ENCODE results near the gene ANKZF1. TPM values are rescaled to one million over a fixed set of nuclear protein-coding genes. Genes with fewer than 3 reads are reported as not detected.

ANKZF1 gene
- polyA plus RNA-seq, 6 donors from 2014 or later: 22.4 to 45.5 (median 25.4) TPM

DNA sequence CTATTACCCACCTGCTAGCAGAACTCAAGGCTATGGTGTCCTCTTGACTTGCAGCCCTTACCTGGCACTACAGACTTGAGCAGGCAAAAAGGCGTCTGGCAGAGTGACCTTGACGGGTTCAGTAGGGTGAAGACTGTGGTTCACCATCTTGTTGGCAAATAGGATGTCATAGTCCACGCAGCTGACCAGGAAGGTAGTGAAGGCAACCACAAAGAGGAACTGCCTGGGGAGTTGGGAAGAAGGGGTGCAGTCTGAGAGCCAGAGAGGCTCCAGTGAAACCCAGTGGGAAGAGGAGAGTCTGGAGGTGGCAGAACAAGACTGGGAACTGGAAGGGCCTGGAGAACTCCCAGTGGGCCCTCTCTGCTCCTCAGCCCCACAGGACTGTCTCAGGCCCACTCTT is 4.3 kb upstream of the ANKZF1 start:
- DNase-seq (no peak), ATAC-seq (ENCODE audit: low read depth in 2 of 2) (no peak)
- H3K27ac Mint-ChIP-seq: no peak overlapping the region
- peak overlapping the region in 2 of 8 donors; percentile 66 to 77 for H3K4me3 Mint-ChIP-seq
- no peaks in the 10 kb centered on the region for H3K27me3 Mint-ChIP-seq
- H3K4me1 Mint-ChIP-seq: peaks cover 33 to 42% (median 38%) of the 10 kb centered on the region in 3 donors
- peaks cover 21 to 30% of the 10 kb centered on the region in 2 donors for H3K36me3 Mint-ChIP-seq
- H3K9me3 Mint-ChIP-seq: no peaks in the 10 kb centered on the region

DNA sequence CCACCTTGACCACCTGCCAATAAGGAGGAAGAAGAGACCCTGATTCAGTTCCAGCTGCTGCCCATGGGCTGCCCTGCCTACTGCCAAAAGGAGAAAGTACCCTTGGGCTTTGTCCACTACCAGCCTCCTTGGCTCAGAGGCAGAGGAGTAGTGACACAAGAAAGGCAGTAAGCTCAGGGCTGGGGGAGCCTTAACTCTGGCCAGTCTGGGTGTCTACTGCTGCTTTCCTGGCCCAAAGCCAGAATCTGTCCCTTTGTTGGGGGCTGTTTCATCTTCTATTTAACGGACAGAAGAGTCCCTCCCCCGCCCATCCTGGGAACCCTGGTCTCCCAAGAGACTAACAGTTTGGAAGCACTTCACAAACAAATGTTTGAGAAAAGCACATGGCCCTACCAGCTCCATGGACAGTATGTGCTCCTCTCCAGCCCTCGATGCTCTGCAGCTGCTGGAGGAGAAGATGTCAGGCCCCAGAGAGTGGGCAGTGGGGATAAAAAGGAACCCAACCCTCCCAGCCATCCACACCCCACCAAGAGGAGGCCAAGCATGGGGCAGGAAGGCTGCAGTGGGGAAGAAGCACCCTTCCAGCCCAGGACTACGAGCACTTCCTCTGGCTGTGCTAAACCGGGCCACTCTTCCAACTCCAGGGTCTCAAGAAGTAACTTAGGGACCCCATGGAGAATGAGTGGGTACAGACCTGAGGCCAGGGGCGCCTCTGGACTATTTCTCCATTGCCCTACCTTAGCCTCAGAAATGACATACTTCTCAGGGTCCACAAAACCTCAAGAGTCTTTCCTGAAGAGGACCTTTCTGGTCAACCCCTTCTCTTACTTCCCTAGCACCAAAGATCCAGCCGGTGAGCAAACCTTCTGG is 1.3 kb upstream of the ANKZF1 start:
- peaks cover 15 to 18% of the 10 kb centered on the region in 2 donors for H3K36me3 Mint-ChIP-seq
- H3K27me3 Mint-ChIP-seq: no peaks in the 10 kb centered on the region
- no peak for DNase-seq
- peak overlapping the region in 4 of 6 donors; percentile 24 to 98 (median 78) for H3K27ac Mint-ChIP-seq
- no peak for ATAC-seq (ENCODE audit: low read depth in 2 of 2)
- H3K4me1 Mint-ChIP-seq: peaks cover 33 to 50% (median 41%) of the 10 kb centered on the region in 3 donors
- peak overlapping the region; percentile 78 to 100 (median 88) for H3K4me3 Mint-ChIP-seq
- H3K9me3 Mint-ChIP-seq: no peaks in the 10 kb centered on the region

DNA sequence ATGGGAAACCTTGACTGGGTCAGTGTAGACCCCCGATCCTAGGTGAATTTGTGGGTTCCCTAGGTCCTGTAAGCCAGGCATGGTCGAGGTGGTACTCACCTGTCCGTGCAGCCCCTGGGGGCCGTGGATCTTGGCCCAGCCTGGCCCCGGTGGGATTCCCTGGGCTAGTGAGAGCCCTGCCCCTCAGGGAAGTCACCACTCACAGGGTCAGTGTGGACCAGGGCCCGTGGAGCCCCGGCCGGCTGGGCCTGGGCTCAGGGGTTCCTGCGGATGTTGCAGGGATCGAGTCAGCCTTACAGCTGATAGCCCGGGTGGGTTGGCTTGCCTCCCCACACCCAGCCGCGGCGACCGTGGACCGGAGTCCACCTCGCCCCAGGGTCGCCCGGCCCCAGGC is 698 bp upstream of the ANKZF1 start:
- H3K9me3 Mint-ChIP-seq: no peaks in the 10 kb centered on the region
- DNase-seq (no peak), ATAC-seq (ENCODE audit: low read depth in 2 of 2) (no peak)
- peak overlapping the region in 3 of 6 donors; percentile 24 to 98 (median 79) for H3K27ac Mint-ChIP-seq
- no peaks in the 10 kb centered on the region for H3K27me3 Mint-ChIP-seq
- H3K4me3 Mint-ChIP-seq: peak overlapping the region; percentile 78 to 100 (median 88)
- H3K4me1 Mint-ChIP-seq: peaks cover 39 to 50% (median 41%) of the 10 kb centered on the region in 3 donors
- peaks cover 15 to 19% of the 10 kb centered on the region in 2 donors for H3K36me3 Mint-ChIP-seq

DNA sequence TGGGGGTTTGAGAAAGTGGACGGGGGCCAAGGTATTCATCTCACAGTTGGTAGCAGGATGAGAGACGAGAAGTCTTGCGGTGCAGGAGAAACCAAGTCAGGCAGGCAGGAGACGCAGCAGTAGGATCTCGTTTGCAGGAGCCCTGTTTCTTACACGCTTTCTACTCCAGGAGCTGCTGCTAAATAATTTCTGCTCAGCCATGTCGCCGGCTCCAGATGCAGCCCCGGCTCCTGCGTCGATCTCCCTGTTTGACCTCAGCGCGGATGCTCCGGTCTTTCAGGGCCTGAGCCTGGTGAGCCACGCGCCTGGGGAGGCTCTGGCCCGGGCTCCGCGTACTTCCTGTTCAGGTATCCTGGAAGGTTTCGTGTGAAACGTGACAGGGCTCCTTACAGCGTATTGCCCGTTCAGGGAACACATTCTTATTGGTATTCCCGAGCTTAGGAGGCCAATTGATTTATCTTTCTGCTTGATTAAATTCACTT is 494 bp downstream of the ANKZF1 start:
- H3K36me3 Mint-ChIP-seq: peaks cover 15 to 23% of the 10 kb centered on the region in 2 donors
- H3K4me3 Mint-ChIP-seq: peak overlapping the region; percentile 89 to 100 (median 98)
- H3K9me3 Mint-ChIP-seq: no peaks in the 10 kb centered on the region
- peak overlapping the region; percentile 90 to 99 (median 98) for H3K27ac Mint-ChIP-seq
- H3K27me3 Mint-ChIP-seq: no peaks in the 10 kb centered on the region
- DNase-seq: peak; percentile 33
- H3K4me1 Mint-ChIP-seq: peaks cover 43 to 48% (median 47%) of the 10 kb centered on the region in 3 donors
- ATAC-seq (ENCODE audit: low read depth in 2 of 2): peak; percentile 6 to 11

DNA sequence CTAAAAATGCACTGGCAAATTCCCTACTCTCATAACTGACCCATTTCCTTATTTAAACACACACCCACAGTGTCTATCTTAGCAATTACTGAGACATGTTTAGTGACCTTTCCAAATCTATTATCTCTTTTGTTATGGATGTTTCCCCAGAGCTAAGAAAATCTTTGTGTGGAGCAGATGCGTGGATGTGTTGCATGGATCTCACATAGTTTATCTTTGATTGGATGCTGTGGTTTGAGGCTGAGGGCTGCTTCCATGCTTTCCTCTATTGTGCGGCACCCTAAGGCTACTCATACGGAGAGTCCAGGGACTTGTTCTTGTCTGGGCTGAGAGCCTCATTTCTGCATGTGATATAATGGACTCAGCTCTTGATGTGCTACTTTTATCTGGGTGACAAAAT is 4.7 kb downstream of the ANKZF1 start:
- Mint-ChIP-seq H3K27ac (peak overlapping the region in 2 of 6 donors; percentile 9 to 85), H3K4me3 (peak overlapping the region in 2 of 8 donors; percentile 5 to 31), H3K36me3 (peaks cover 12 to 37% of the 10 kb centered on the region in 2 donors), H3K9me3 (no peaks in the 10 kb centered on the region), H3K27me3 (no peaks in the 10 kb centered on the region), H3K4me1 (peaks cover 26 to 30% (median 28%) of the 10 kb centered on the region in 3 donors)
- ATAC-seq (ENCODE audit: low read depth in 2 of 2) (no peak), DNase-seq (no peak)

DNA sequence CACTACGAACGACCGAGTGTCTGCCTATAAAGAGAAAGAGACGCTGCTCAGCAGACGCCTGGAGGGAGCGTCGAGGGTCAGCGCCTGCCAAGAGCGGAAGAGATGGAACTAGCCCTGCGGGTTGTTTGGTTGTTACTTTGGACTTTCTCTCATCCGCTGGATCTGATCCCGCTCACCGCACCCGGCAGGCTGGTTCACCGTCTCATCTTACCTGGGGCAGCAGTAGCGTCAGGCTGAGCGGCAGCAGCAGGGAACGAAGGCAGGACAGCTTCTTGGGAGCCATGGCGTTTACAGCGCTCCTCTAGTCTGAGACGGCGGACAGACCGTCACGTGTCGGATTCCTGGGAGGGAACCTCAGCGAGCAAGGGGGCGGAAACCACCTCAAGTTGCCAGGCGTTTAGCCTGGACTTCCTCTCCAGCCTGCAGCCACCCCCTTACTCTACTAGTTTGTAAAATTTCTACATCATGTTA is 13.7 kb downstream of the ANKZF1 start:
- ATAC-seq (ENCODE audit: low read depth in 2 of 2): no peak
- no peaks in the 10 kb centered on the region for H3K36me3 Mint-ChIP-seq
- no peak for DNase-seq
- H3K4me1 Mint-ChIP-seq: peaks cover 18 to 51% (median 38%) of the 10 kb centered on the region in 3 donors
- peak overlapping the region; percentile 42 to 84 (median 70) for H3K4me3 Mint-ChIP-seq
- H3K27me3 Mint-ChIP-seq: no peaks in the 10 kb centered on the region
- peak overlapping the region in 5 of 6 donors; percentile 23 to 81 (median 78) for H3K27ac Mint-ChIP-seq
- H3K9me3 Mint-ChIP-seq: no peaks in the 10 kb centered on the region

DNA sequence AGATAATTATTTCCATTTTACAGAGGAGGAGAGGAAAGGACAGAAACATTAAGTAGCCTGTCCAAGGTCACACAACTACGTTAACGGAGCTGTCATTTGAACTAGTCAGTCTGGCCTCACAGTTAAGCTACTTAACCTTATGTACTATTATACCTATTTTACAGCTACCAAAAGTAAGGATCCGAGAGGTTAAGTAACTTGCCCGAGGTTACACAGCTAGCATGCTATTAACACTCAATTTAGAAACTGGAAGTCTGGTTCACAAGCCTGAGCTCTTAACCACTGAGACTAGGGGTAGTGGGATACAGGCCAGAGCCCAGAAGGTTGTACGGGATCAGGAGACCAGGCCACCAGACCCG is 15.2 kb downstream of the ANKZF1 start:
- ATAC-seq (ENCODE audit: low read depth in 2 of 2) (no peak), DNase-seq (no peak)
- H3K27ac Mint-ChIP-seq: peak overlapping the region; percentile 93 to 99 (median 98)
- H3K4me1 Mint-ChIP-seq: peaks cover 28 to 65% (median 53%) of the 10 kb centered on the region in 3 donors
- no peaks in the 10 kb centered on the region for H3K36me3 Mint-ChIP-seq
- H3K9me3 Mint-ChIP-seq: no peaks in the 10 kb centered on the region
- H3K4me3 Mint-ChIP-seq: peak overlapping the region; percentile 78 to 95 (median 91)
- no peaks in the 10 kb centered on the region for H3K27me3 Mint-ChIP-seq

DNA sequence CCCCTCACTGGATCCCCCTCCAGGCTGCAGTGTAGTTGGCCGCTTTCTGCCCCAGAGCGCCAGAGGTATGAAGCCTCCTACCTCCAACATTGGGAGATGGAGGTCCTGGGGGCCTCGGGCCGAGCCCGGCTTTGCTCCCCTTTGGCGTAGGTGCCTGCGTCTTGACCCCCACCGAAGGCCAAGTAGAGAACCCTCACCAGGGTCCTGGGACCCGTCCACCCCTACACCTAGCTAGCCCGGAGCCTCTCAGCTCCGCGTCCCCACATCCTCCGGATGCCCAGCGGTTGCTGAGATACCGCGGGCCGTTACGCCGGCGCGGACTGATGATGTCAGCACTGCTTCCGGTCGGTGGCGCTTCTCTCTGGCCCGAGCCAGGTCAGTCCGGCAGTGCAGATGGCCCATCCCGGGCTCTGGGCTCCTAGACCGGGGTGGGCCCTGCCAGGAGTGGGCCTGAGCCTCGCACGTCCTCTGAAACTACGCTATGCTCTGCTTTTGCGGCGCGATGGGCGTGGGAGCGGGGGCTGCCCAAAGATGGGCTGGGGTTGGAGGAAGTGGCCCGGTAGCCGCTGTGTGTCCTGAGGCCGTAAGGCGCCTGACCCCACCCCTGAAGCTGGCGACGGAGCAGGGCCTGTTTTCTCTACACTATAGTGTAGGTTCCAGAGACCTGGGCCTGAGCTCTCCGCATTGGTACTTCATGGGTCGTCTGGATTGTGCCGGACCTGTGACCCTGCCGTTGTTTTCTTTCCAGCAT is 15.7 kb downstream of the ANKZF1 start, which contains the start of the genes GLB1L and STK16:
Gene GLB1L, minus strand, starts transcription at position 297 of the 751 bp plus-strand sequence. CDS start 1,871 bp downstream, outside the sequence.
Gene STK16, plus strand, starts transcription at position 332 of the 751 bp plus-strand sequence. CDS start 521 bp downstream, outside the sequence.
- Mint-ChIP-seq H3K9me3 (no peaks in the 10 kb centered on the region), H3K4me3 (peak within 1 kb of the TSS; percentile 78 to 95 (median 91)), H3K27ac (peak within 1 kb of the TSS; percentile 93 to 99 (median 98)), H3K27me3 (no peaks in the 10 kb centered on the region), H3K36me3 (no peaks in the 10 kb centered on the region), H3K4me1 (peaks cover 33 to 71% (median 58%) of the 10 kb centered on the region in 3 donors)
- DNase-seq (peak; percentile 90), ATAC-seq (ENCODE audit: low read depth in 2 of 2) (peak; percentile 85 to 86)

DNA sequence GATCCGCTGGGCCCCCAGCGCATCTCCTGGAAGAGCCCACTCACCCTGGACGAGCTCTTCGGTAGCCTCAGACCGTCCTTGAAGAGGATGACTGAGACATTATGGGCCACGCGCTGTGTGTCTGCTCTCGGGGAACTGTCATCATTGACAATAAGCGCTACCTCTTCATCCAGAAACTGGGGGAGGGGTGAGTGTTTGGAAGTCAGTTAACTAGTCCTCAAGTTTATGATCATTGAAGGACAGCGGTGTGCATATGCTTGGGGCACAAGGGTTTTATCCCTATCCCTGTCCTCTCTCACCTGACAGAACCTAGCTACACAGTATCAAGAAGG is 16.3 kb downstream of the ANKZF1 start:
- Mint-ChIP-seq H3K36me3 (peaks cover 0 to 3% of the 10 kb centered on the region in 2 donors), H3K9me3 (no peaks in the 10 kb centered on the region), H3K27ac (peak overlapping the region; percentile 93 to 99 (median 98)), H3K4me1 (peaks cover 39 to 76% (median 64%) of the 10 kb centered on the region in 3 donors), H3K4me3 (peak overlapping the region; percentile 78 to 95 (median 91)), H3K27me3 (no peaks in the 10 kb centered on the region)
- no peak for ATAC-seq (ENCODE audit: low read depth in 2 of 2)
- no peak for DNase-seq

DNA sequence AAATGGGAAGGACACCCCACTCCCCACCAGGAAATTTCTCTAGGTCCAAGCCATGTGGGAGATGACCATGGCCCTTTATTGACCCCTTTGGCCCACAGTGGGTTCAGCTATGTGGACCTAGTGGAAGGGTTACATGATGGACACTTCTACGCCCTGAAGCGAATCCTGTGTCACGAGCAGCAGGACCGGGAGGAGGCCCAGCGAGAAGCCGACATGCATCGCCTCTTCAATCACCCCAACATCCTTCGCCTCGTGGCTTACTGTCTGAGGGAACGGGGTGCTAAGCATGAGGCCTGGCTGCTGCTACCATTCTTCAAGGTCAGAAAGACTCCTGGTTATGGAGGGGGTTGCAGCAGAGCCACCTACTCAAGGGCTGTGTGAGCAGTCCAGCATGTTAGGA is 17.0 kb downstream of the ANKZF1 start:
- DNase-seq: no peak
- no peak for ATAC-seq (ENCODE audit: low read depth in 2 of 2)
- Mint-ChIP-seq H3K27me3 (no peaks in the 10 kb centered on the region), H3K4me1 (peaks cover 45 to 83% (median 66%) of the 10 kb centered on the region in 3 donors), H3K4me3 (peak overlapping the region; percentile 51 to 95 (median 84)), H3K27ac (peak overlapping the region in 4 of 6 donors; percentile 70 to 93 (median 82)), H3K36me3 (peaks cover 0 to 7% of the 10 kb centered on the region in 2 donors), H3K9me3 (no peaks in the 10 kb centered on the region)

DNA sequence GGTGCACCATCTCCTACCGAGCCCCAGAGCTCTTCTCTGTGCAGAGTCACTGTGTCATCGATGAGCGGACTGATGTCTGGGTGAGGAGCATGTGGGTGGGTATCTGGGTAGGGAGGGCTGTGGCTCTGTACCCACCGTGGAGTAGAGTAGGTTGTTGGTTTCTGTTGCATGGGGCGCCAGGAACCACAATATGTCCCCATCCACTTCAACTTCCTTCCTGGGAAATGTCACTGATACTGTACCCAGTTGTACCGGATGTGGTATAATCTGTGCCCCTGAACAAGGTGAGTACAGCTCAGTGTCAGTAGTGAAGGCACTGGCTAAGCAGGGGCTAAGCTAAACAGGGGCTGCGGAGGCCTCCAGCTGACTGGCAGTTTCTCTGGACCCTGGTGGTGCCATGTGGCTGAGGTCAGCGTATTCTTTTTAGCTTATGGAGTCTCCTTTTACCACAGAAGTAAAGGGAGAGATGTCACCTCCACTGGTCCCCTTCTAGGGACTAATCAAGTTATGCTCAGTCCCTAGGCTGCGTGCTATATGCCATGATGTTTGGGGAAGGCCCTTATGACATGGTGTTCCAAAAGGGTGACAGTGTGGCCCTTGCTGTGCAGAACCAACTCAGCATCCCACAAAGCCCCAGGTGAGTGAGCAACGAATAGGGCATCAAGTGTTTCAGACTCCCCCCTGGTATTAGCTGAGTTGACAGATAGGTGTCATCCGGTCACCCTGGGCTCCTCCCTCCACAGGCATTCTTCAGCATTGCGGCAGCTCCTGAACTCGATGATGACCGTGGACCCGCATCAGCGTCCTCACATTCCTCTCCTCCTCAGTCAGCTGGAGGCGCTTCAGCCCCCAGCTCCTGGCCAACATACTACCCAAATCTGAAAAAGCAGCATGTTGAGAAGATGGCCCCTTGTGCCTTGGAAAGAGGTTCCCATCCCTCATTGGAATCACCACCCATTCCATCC is 18.4 kb downstream of the ANKZF1 start:
- H3K4me1 Mint-ChIP-seq: peaks cover 55 to 93% (median 78%) of the 10 kb centered on the region in 3 donors
- peak overlapping the region; percentile 63 to 94 (median 90) for H3K27ac Mint-ChIP-seq
- DNase-seq (peak; percentile 55), ATAC-seq (ENCODE audit: low read depth in 2 of 2) (peak; percentile 49 to 57)
- no peaks in the 10 kb centered on the region for H3K27me3 Mint-ChIP-seq
- no peaks in the 10 kb centered on the region for H3K9me3 Mint-ChIP-seq
- H3K36me3 Mint-ChIP-seq: peaks cover 0 to 7% of the 10 kb centered on the region in 2 donors
- peak overlapping the region; percentile 62 to 95 (median 90) for H3K4me3 Mint-ChIP-seq

DNA sequence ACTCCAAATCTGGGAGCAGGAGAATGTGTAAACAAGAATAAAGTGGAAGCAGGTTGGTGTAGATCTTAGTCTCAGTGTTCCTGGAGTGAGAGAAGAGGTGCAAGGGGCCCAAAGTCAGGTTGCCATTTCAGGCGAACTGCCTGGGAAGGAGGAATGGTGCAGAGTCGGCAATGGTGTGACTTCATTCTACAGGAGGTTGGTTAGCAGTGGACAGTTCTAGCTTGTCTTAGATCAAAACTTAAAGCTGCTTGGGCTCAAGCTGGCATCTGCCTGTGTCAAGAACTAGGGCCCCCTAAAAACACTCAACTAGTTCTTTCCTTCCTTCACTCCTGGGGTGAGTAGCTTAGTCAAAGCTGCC is 19.2 kb downstream of the ANKZF1 start:
- H3K27me3 Mint-ChIP-seq: no peaks in the 10 kb centered on the region
- peaks cover 52 to 85% (median 77%) of the 10 kb centered on the region in 3 donors for H3K4me1 Mint-ChIP-seq
- DNase-seq (no peak), ATAC-seq (ENCODE audit: low read depth in 2 of 2) (no peak)
- peak overlapping the region in 5 of 6 donors; percentile 93 to 94 (median 94) for H3K27ac Mint-ChIP-seq
- peak overlapping the region; percentile 78 to 95 (median 91) for H3K4me3 Mint-ChIP-seq
- no peaks in the 10 kb centered on the region for H3K9me3 Mint-ChIP-seq
- H3K36me3 Mint-ChIP-seq: peaks cover 0 to 7% of the 10 kb centered on the region in 2 donors
